HUES6 (cell line): ENCODE data around the gene RMI2.

Experiments used
- H3K27ac ChIP-seq: 2 replicates; pipeline ENCODE4 v1.7.0; 2013; ENCODE audit warnings: low read depth, mild to moderate bottlenecking, low read length, inconsistent platforms
- H3K27me3 ChIP-seq: 2 replicates; pipeline ENCODE4 v1.6.1; 2013; ENCODE audit warnings: low read length; ENCODE audit not compliant: control insufficient read depth, insufficient read depth
- H3K36me3 ChIP-seq: 2 replicates; pipeline ENCODE4 v1.6.1; 2013; ENCODE audit warnings: low read length; ENCODE audit not compliant: control insufficient read depth, insufficient read depth
- H3K4me1 ChIP-seq: 2 replicates; pipeline ENCODE4 v1.6.1; 2013; ENCODE audit warnings: low read length; ENCODE audit not compliant: control insufficient read depth, insufficient read depth
- H3K4me3 ChIP-seq: 2 replicates; pipeline ENCODE4 v1.5.1; 2013; ENCODE audit warnings: low read depth, low read length
- H3K9ac ChIP-seq: one replicate; pipeline ENCODE4 v1.6.1; 2013; ENCODE audit warnings: mild to moderate bottlenecking, low read length
- H3K9me3 ChIP-seq: 2 replicates; pipeline ENCODE4 v1.6.1; 2013; ENCODE audit warnings: low read depth, low read length; ENCODE audit not compliant: control insufficient read depth, insufficient read depth

Gene RMI2

GRCh38 chr16:11347831-11348230, 2.6 kb downstream of the RMI2 start:
- H3K27ac ChIP-seq: no peak overlapping the region
- H3K9ac ChIP-seq: no peak overlapping the region
- H3K36me3 ChIP-seq: peaks cover 18% of the 10 kb centered on the region
- H3K4me3 ChIP-seq: no peak overlapping the region
- H3K4me1 ChIP-seq: peaks cover 36% of the 10 kb centered on the region
- no peaks in the 10 kb centered on the region for H3K27me3 ChIP-seq
- H3K9me3 ChIP-seq: no peaks in the 10 kb centered on the region

GRCh38 chr16:11348737-11349598, 3.7 kb downstream of the RMI2 start:
- Histone ChIP-seq H3K27me3 (no peaks in the 10 kb centered on the region), H3K9ac (no peak overlapping the region), H3K4me3 (no peak overlapping the region), H3K9me3 (no peaks in the 10 kb centered on the region), H3K27ac (no peak overlapping the region), H3K36me3 (peaks cover 29% of the 10 kb centered on the region), H3K4me1 (peaks cover 36% of the 10 kb centered on the region)

- no peaks in the 10 kb centered on the region for H3K27me3 ChIP-seq
- no peak overlapping the region for H3K27ac ChIP-seq
- H3K4me1 ChIP-seq: peaks cover 41% of the 10 kb centered on the region
- peaks cover 29% of the 10 kb centered on the region for H3K36me3 ChIP-seq
- no peak overlapping the region for H3K9ac ChIP-seq
- no peaks in the 10 kb centered on the region for H3K9me3 ChIP-seq
- H3K4me3 ChIP-seq: no peak overlapping the region
Measured at GRCh38 chr16:11349599-11350276, 4.5 kb downstream of the RMI2 start.

- H3K4me3 ChIP-seq: no peak overlapping the region
- no peaks in the 10 kb centered on the region for H3K27me3 ChIP-seq
- H3K4me1 ChIP-seq: peaks cover 48% of the 10 kb centered on the region
- H3K36me3 ChIP-seq: peaks cover 29% of the 10 kb centered on the region
- no peak overlapping the region for H3K27ac ChIP-seq
- H3K9me3 ChIP-seq: no peaks in the 10 kb centered on the region
- no peak overlapping the region for H3K9ac ChIP-seq
Measured at GRCh38 chr16:11350519-11350918, 5.3 kb downstream of the RMI2 start.

- Histone ChIP-seq H3K9me3 (no peaks in the 10 kb centered on the region), H3K4me3 (no peak overlapping the region), H3K9ac (no peak overlapping the region), H3K27ac (no peak overlapping the region), H3K4me1 (peaks cover 52% of the 10 kb centered on the region), H3K36me3 (peaks cover 29% of the 10 kb centered on the region), H3K27me3 (no peaks in the 10 kb centered on the region)
Measured at GRCh38 chr16:11350921-11351335, 5.7 kb downstream of the RMI2 start.

- Histone ChIP-seq H3K36me3 (peaks cover 26% of the 10 kb centered on the region), H3K4me3 (no peak overlapping the region), H3K27ac (no peak overlapping the region), H3K4me1 (peaks cover 42% of the 10 kb centered on the region), H3K27me3 (no peaks in the 10 kb centered on the region), H3K9ac (no peak overlapping the region), H3K9me3 (no peaks in the 10 kb centered on the region)
Measured at GRCh38 chr16:11353158-11353557, 7.9 kb downstream of the RMI2 start.

GRCh38 chr16:11354407-11354732, 9.1 kb downstream of the RMI2 start:
- H3K36me3 ChIP-seq: peaks cover 26% of the 10 kb centered on the region
- no peaks in the 10 kb centered on the region for H3K27me3 ChIP-seq
- no peak overlapping the region for H3K4me3 ChIP-seq
- no peaks in the 10 kb centered on the region for H3K9me3 ChIP-seq
- H3K4me1 ChIP-seq: peaks cover 34% of the 10 kb centered on the region; the same call in 1 of the 2 replicates
- H3K27ac ChIP-seq: no peak overlapping the region
- no peak overlapping the region for H3K9ac ChIP-seq

- H3K27ac ChIP-seq: no peak overlapping the region
- H3K4me3 ChIP-seq: no peak overlapping the region
- H3K27me3 ChIP-seq: no peaks in the 10 kb centered on the region
- peaks cover 31% of the 10 kb centered on the region; the same call in 1 of the 2 replicates for H3K4me1 ChIP-seq
- peaks cover 26% of the 10 kb centered on the region for H3K36me3 ChIP-seq
- no peaks in the 10 kb centered on the region for H3K9me3 ChIP-seq
- H3K9ac ChIP-seq: no peak overlapping the region
Measured at GRCh38 chr16:11354733-11355574, 9.7 kb downstream of the RMI2 start.

- Histone ChIP-seq H3K36me3 (peaks cover 24% of the 10 kb centered on the region), H3K27ac (no peak overlapping the region), H3K4me1 (peaks cover 28% of the 10 kb centered on the region; the same call in 1 of the 2 replicates), H3K9me3 (no peaks in the 10 kb centered on the region), H3K9ac (no peak overlapping the region), H3K27me3 (no peaks in the 10 kb centered on the region), H3K4me3 (no peak overlapping the region)
Measured at GRCh38 chr16:11355862-11356261, 10.6 kb downstream of the RMI2 start.

GRCh38 chr16:11356573-11357331, 11.5 kb downstream of the RMI2 start:
- Histone ChIP-seq H3K4me3 (no peak overlapping the region), H3K9me3 (no peaks in the 10 kb centered on the region), H3K27me3 (no peaks in the 10 kb centered on the region), H3K4me1 (peaks cover 34% of the 10 kb centered on the region; the same call in 1 of the 2 replicates), H3K9ac (no peak overlapping the region), H3K36me3 (peaks cover 16% of the 10 kb centered on the region), H3K27ac (no peak overlapping the region)
